Inflammatory macrophage treated with lipopolysaccharide for 1 hour (primary cell): ENCODE measurements around the gene MRPL28.
"Not testable (repeated sequence)": the region's sequence is repeated elsewhere in the genome, so short reads cannot be mapped to it uniquely, and the experiment has no call there.

ENCODE experiments used
- DNase-seq, 2 donors: peaks; one replicate each; pipeline ENCODE4 v3.0.0-alpha.2; 2020 to 2022

MRPL28 gene

DNA sequence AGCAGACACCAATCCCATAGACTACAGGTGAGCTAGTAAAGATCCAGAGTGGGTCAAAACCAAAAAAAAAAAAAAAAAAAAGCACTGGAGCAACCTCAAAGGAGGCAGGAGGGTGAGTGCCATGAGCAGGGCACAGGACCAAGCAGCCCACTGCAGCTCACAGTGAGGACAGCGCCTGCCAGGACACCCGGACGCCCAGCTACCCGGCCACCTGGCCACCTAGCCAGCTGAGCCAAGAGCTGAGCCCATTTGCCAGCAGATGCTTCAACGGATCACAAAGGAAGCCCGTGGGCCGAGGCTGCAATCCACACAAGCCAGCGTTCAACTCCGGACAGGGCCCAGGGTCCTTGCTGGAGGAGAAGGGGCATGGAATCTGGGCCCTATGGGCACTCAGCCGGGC lies 32.9 kb downstream of the MRPL28 start:
- no peak for DNase-seq

GRCh38 chr16:336269-336668 lies 34.1 kb downstream of the MRPL28 start:
- peak; percentile 18 to 29 for DNase-seq

DNA sequence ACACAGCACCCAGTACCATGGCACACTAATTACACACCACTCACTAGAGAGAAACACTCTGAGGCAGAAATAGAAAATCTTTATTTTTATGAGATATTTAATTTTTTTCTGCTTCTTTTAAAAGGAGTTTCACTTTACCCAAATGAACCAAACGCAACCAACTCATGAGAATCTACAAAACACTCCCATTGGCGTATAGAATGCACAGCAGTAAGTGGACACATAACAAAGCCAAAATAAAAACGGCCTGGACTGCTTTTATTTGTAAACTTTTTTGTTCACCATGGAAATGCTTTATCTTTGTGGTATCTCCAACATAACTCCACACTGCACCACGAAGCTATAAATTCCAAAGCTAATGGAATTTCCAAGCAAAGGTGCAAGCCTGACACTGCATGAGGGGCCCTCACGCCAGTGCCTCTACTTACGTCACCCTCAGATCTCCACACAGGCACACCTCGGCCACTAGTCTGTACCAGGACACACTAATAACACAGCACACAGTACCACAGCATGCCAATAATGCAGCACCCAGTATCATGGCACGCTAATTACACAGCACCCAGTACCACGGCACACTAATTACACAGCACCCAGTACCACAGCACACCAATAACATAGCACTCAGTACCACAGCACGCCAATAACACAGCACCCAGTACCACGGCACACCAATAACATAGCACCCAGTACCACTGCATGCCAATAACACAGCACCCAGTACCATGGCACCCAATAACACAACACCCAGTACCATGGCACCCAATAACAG lies 35.3 kb downstream of the MRPL28 start:
- DNase-seq = not testable (repeated sequence)

DNA sequence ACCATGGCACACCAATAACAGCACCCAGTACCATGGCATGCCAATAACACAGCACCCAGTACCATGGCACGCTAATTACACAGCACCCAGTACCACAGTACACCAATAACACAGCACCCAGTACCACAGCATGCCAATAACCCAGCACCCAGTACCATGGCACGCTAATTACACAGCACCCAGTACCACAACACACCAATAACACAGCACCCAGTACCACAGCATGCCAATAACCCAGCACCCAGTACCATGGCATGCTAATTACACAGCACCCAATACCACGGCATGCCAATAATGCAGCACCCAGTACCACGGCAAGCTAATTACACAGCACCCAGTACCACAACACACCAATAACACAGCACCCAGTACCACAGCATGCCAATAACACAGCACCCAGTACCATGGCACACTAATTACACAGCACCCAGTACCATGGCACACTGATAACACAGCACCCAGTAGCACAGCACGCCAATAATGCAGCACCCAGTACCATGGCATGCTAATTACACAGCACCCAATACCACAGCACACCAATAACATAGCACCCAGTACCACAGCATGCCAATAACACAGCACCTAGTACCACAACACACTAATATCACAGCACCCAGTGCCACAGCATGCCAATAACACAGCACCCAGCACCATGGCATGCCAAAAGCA lies 36.0 kb downstream of the MRPL28 start:
- not testable (repeated sequence) for DNase-seq

DNA sequence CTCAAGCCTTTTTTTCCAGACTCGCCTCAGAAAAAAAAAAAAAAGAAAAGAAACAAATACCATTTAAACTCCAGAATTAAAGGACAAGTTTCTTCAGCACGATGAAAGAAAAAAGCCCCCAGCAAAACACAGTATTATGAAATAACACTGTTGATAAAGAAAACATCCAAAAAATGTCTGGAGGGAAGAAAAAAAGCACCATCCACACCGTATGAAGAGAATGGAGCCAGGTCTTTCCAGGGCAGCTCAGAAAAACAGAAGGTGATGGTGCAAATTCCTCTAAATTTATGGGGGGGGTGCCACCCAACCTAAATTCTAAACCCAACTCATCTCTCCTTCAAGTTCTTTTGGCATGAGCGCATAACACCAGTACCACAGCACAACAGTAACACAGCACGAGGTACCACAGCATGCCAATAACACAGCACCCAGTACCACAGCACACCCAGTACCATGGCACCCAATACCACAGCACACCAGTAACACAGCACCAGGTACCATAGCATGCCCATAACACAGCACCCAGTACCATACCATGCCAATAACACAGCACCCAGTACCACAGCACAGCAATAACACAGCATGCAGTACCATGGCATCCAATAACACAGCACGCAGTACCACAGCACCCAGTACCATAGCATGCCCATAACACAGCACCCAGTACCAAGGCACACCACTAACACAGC lies 36.8 kb downstream of the MRPL28 start:
- no peak for DNase-seq

DNA sequence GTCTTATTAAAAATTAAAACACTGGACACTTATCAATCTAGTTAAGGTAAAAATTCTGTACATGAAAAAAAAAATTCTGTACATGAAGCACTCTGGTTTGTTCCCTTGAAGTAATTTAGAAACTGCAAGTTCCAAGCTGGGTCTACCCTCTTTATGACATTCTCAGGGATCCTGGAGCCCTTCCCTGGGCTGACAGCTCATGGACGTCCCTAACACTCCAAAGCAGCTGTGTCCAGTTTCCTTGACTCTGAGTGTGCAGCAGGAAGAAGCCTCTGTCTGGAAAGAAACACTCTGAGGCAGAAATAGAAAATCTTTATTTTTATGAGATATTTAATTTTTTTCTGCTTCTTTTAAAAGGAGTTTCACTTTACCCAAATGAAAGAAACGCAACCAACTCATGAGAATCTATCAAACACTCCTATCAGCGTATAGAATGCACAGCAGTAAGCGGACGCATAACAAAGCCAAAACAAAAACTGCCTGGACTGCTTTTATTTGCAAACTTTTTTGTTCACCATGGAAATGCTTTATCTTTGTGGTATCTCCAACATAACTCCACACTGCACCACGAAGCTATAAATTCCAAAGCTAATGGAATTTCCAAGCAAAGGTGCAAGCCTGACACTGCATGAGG lies 39.0 kb downstream of the MRPL28 start:
- DNase-seq = not testable (repeated sequence)

- DNase-seq = no peak
These were observed 39.6 kb downstream of the MRPL28 start for GRCh38 chr16:330741-331140.

DNA sequence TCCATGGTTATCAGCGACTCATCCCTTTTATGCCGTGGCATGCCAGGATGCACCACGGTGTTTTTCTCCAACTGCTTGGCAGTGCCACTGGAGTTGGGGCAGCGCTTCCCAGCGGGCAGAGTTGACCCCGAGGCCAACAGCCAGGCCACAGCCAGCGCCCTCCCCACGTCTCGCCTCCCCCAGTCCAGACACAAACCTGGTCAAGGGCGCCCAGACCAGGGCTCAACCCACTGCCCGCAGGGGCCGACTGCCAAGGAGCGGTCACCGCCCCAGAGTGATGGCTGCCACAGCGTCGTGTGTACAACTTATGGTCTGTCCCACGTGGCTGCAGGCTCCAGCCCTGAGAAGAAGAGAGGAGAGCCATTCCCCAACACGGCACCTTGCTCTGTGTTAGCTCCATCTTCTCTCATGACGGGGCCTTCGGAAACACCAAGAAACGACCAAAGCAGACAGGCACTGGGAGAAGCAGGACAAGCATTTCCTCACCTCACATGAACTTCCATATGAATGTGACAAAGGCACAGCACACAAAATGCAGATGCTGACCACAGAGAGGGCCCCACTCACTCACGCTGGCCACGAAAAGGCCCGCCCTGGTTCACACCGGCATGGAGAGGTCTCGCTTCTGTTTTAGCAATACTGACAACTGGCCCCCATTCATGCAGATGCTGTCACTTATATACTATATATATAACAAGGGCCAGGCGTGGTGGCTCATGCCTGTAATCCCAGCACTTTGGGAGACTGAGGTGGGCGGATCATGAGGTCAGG lies 44.8 kb downstream of the MRPL28 start:
- peak in 1 of 2 donors; percentile 3 for DNase-seq

DNA sequence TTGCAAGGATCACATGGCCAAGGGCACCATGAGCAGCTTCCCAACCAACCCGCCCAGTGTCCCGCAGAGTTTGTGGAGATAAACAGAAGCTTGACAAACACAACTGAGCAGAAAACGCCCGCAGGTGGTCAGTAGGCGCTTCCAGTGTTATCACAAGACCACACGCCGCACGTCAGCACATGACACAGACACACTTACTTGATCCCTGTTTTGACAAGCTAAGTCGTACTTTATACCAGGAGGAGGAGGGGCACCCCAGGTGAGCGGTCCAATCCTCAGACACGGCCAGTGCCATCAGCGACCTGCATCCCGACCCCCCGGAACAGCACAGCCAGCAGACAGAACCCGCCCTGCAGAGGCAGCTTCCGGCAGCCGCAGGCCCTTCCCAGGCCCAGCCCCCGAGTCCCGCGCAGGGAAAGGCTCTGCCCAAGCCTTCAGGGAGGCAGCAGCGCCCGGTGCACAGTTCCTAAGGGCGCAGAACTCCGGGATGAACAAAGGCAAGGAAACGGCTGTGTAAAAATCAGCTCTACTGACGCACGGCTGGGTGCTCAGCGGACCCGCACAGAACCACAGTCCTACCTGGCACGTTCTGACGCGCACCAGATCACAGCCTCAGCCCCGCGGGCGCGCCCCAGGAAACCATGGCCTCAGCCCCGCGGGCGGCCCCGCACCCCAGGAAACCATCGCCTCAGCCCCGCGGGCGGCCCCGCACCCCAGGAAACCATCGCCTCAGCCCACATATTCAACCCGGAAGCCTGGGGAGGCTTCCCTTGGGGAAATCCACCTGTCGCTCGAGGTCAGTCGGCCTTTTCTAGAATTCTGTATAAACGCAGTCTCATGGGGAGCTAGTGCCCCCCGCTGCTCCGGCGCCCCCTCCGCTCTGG lies 45.6 kb downstream of the MRPL28 start:
- DNase-seq = no peak

GRCh38 chr16:324201-324450 lies 46.2 kb downstream of the MRPL28 start:
- no peak for DNase-seq

GRCh38 chr16:322476-323143 lies 47.7 kb downstream of the MRPL28 start:
- no peak for DNase-seq

DNA sequence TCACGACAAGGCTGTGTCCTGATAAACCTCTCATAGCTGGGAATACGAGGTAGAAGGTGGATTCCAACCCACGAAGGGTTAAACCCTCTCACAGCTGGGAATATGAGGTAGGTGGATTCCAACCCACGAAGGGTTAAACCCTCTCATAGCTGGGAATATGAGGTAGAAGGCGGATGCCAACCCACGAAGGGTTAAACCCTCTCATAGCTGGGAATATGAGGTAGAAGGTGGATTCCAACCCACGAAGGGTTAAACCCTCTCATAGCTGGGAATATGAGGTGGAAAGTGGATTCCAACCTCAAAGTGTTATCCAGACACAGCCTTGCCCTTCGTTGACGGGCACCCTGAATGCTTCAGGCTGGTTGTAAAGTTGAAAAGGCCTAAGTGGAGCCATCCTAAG lies 48.8 kb downstream of the MRPL28 start:
- DNase-seq = no peak

DNA sequence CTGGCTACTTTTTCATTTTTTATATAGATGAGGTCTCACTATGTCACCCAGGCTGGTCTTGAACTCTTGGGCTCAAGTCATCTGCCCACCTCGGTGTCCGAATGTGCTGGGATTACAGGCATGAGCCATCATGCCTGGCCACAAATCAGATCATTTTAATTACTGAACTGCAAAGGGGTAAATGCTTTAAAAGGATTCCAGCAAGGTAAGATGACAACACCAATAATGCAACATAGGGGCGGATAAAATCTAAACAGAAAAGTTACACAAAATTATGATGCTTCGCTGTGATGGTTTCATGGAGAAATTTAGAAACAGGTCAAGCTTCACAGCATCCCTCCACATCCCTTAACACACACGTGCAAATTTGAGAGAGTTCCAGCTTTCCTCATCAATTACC lies 50.1 kb downstream of the MRPL28 start:
- no peak for DNase-seq

DNA sequence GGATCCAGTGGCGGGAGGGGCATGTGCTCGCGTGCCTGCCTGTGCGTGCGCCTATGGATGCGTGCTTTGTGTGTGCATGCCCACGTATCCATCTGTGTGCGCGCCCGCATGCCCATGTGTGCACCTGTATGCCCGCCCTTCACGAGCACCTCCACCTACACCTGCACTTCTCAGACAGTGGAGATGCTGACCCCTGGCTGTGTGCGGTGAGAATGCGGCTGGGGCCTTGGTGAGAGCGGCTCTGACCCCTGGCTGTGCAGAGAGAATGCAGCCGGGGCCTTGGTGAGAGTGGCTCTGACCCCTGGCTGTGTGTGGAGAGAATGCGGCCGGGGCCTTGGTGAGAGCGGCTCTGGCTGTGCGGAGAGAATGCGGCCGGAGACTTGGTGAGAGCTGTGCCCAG lies 51.7 kb downstream of the MRPL28 start:
- no peak for DNase-seq

- DNase-seq = no peak
These were observed 52.8 kb downstream of the MRPL28 start for GRCh38 chr16:317583-317982.
